ENCODE results near the gene MAP4K3. TPM values are rescaled to one million over a fixed set of nuclear protein-coding genes. Genes with fewer than 3 reads are reported as not detected.

Gene MAP4K3
- total and polyA plus RNA-seq, 2 of the 4 experiments (the other 2 are of a cell fraction): 13.2 to 32.6 TPM

DNA sequence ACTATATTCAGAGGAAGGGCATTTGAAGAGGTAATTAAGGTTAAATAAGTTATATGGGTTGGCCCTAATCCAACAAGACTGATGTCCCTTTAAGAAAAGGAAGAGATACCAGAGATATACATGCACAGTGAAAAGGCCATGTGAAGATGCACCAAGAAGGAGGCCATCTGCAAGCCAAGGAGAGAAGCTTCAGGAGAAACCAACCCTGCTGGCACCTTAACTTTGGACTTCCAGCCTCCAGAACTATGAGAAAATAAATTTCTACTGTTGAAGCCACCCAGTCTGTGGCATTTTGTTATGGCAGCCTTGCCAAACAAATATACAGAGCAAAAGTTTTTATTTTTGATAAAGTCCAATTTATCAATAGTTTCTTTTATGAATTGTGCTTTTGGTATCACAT is 51.0 kb downstream of the MAP4K3 start:
- H3K36me3 ChIP-seq (ENCODE audit: control insufficient read depth, insufficient read depth, low read length): no peaks in the 10 kb centered on the region
- no peak overlapping the region for H3K27ac ChIP-seq (ENCODE audit: insufficient read depth, low read length)
- in situ Hi-C loops (cut with MboI; ENCODE audit: low sequenced_read_pairs) (no loop called here), dilution Hi-C loops (cut with HindIII; ENCODE audit: low sequenced_read_pairs, unreplicated experiment) (no loop called here), intact Hi-C loops (cut with micrococcal nuclease) (no loop called here)
- H4K20me1 ChIP-seq (ENCODE audit: insufficient read depth, low read length): peaks cover 68% of the 10 kb centered on the region
- no TSS peak for BruUV-seq (replicated peaks)
- TF ChIP-seq NFE2L2 (IDR thresholded peaks at IDR 0.05; ENCODE audit: low read depth, low read length): no peak
- no peak for TF ChIP-seq CHD1 (IDR thresholded peaks at IDR 0.05; ENCODE audit: low read depth, low read length)
- TF ChIP-seq CEBPB (IDR thresholded peaks at IDR 0.05; ENCODE audit: low read depth, low read length): no peak
- H2BK5ac ChIP-seq (ENCODE audit: low read depth, low read length, poor library complexity, severe bottlenecking): no peak overlapping the region
- no peak overlapping the region for H3K23ac ChIP-seq (ENCODE audit: low read depth, low read length)
- H3K27me3 ChIP-seq (ENCODE audit: control insufficient read depth, insufficient read depth, low read length): no peaks in the 10 kb centered on the region
- no peak overlapping the region for H3K4me2 ChIP-seq (ENCODE audit: low read depth, low read length)
- H3K4me3 ChIP-seq (ENCODE audit: insufficient read depth, low read depth, low read length): no peak overlapping the region
- DNase-seq (no peak), ATAC-seq (ENCODE audit: low read depth) (no peak)
- no peak overlapping the region for H3K9ac ChIP-seq (ENCODE audit: low read depth, low read length)
- CTCF ChIA-PET: no interaction called here
- POLR2A ChIA-PET (ENCODE audit: unreplicated experiment): no interaction called here
- peaks cover 12% of the 10 kb centered on the region for H3K4me1 ChIP-seq (ENCODE audit: control insufficient read depth, insufficient read depth, low read length)
- no peak overlapping the region for H3K4ac ChIP-seq (ENCODE audit: low read depth, low read length)
- peaks cover 8% of the 10 kb centered on the region; the same call in 1 of the 2 replicates for H3K9me1 ChIP-seq (ENCODE audit: insufficient read depth, low read length)
- H2AK5ac ChIP-seq (ENCODE audit: low read depth, low read length): no peak overlapping the region
- no peak overlapping the region for H2AFZ ChIP-seq (replicated peaks; ENCODE audit: low read length, poor library complexity)
- no peak overlapping the region for H2BK120ac ChIP-seq (ENCODE audit: low read depth, low read length)
- no peak overlapping the region for H3K56ac ChIP-seq (ENCODE audit: extremely low read depth, insufficient read depth, low read length)
- peaks cover 3% of the 10 kb centered on the region; the same call in 1 of the 2 replicates for H3K9me3 ChIP-seq (ENCODE audit: control insufficient read depth, insufficient read depth, low read length)
- H2BK20ac ChIP-seq (ENCODE audit: low read depth, low read length): no peak overlapping the region
- no peak overlapping the region for H3K14ac ChIP-seq (replicated peaks; ENCODE audit: low read depth, low read length)
- H2AK9ac ChIP-seq (replicated peaks; ENCODE audit: low read depth, low read length, poor library complexity): no peak overlapping the region
- peaks cover 20 to 70% of the 10 kb centered on the region in 2 experiments for H3K79me1 ChIP-seq (ENCODE audit: low read depth in 1 of 2, low read length in 2 of 2)
- H3K18ac ChIP-seq (ENCODE audit: low read depth, low read length): no peak overlapping the region
- H4K5ac ChIP-seq (ENCODE audit: low read depth, low read length): no peak overlapping the region
- H4K91ac ChIP-seq (ENCODE audit: insufficient read depth, low read depth, low read length): no peak overlapping the region
- no peak overlapping the region for H2BK15ac ChIP-seq (ENCODE audit: low read depth, low read length)
- no peak overlapping the region for H4K8ac ChIP-seq (ENCODE audit: low read depth in 2 of 2, low read length in 2 of 2)

All from IMR-90 (cell line).